ENCODE results near the gene CWF19L2. TPM values are rescaled to one million over a fixed set of nuclear protein-coding genes. Genes with fewer than 3 reads are reported as not detected.

CWF19L2 gene
- total RNA-seq, 1 donor from 2014 or later, result 17.9 TPM

DNA sequence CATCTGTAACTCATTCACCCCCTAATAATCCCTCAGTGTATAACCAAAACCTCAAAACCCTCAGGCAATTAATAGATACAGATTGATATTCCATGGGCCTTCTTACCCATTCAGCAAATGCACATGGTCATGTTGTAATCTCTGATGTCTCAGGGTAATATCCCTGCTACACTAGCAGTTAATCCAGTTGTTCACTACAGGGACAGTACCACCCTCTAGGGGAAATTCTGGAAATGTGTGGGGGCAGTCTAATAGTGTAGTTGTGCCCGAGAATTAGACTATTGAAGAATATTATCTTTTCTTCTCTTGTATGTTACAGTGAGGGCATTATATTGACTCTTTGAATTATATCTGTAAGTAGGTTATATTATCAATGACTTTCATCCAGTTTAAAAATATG lies 175.4 kb downstream of the CWF19L2 start:
- TF ChIP-seq, protein P1, sequence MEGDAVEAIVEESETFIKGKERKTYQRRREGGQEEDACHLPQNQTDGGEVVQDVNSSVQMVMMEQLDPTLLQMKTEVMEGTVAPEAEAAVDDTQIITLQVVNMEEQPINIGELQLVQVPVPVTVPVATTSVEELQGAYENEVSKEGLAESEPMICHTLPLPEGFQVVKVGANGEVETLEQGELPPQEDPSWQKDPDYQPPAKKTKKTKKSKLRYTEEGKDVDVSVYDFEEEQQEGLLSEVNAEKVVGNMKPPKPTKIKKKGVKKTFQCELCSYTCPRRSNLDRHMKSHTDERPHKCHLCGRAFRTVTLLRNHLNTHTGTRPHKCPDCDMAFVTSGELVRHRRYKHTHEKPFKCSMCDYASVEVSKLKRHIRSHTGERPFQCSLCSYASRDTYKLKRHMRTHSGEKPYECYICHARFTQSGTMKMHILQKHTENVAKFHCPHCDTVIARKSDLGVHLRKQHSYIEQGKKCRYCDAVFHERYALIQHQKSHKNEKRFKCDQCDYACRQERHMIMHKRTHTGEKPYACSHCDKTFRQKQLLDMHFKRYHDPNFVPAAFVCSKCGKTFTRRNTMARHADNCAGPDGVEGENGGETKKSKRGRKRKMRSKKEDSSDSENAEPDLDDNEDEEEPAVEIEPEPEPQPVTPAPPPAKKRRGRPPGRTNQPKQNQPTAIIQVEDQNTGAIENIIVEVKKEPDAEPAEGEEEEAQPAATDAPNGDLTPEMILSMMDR (IDR thresholded peaks at IDR 0.05; ENCODE audit: unreplicated experiment), result no peak
- no peak for DNase-seq (ENCODE audit: low spot score, unreplicated experiment)
- Mint-ChIP-seq H3K27ac (no peak overlapping the region), H3K27me3 (no peaks in the 10 kb centered on the region), H3K9me3 (ENCODE audit: low read depth) (peaks cover 11% of the 10 kb centered on the region), H3K4me1 (ENCODE audit: low read depth) (peaks cover 2% of the 10 kb centered on the region), H3K4me3 (ENCODE audit: low read depth) (no peak overlapping the region), H3K36me3 (ENCODE audit: insufficient read depth) (peaks cover 2% of the 10 kb centered on the region)

Other genes starting within 250 kb of the CWF19L2 start
- 6.9 and 8.1 TPM in 2 replicates for gene ALKBH8, start 107.9 kb upstream of the CWF19L2 start, total RNA-seq
- gene ELMOD1, start 133.3 kb upstream of the CWF19L2 start, total RNA-seq, result 0.53 and 0.55 TPM in 2 replicates